GM23248 (cell line): ENCODE measurements around the gene USF2.

Source experiments
- EZH2 ChIP-seq: fragments of 200-600 bp; sonication (generic); IDR thresholded peaks from 2 replicates; pipeline ENCODE4 v1.6.1; 2018; ENCODE audit warnings: antibody characterized with exemption, mild to moderate bottlenecking; ENCODE audit not compliant: insufficient read depth, poor library complexity, severe bottlenecking
- EZH2phosphoT487 ChIP-seq: fragments of 200-600 bp; sonication (generic); IDR thresholded peaks from 2 replicates; pipeline ENCODE4 v1.6.1; 2018; ENCODE audit warnings: antibody characterized with exemption, moderate library complexity, mild to moderate bottlenecking, low read depth; ENCODE audit not compliant: insufficient read depth

GRCh38 chr19:35316560-35316959 lies 47.8 kb downstream of the USF2 start:
- TF ChIP-seq EZH2: no peak
- no peak for TF ChIP-seq EZH2phosphoT487
